HG03039 (cell line): ENCODE data around the gene SRSF5.

Source experiments
- ATAC-seq: cut with Tn5 transposase; IDR thresholded peaks from one replicate; pipeline ENCODE4 v1.9.1; 2021; ENCODE audit warnings: mild to moderate bottlenecking, moderate library complexity; ENCODE audit not compliant: unreplicated experiment

SRSF5 gene

GRCh38 chr14:69769623-69770022 is 2.7 kb downstream of the SRSF5 start:
- ATAC-seq: no peak

DNA sequence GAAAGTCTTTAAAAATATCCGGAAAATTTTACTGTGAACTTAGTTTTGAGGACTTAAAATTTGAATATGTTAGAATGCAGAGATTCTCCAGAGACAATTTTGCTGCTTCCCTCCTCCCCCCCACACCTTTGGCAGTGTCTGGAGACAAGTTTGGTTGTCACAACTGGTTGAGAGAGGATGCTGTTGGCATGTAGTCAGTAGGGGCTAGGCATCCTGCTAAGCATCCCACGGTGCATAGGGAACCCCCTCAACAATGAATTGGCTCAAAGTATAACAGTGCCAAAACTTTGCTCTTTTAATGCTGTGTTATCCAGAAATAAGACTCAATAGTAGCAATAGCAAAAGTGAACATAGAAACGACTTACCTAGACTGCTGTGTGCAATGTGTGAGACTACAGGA is 3.6 kb downstream of the SRSF5 start:
- ATAC-seq: no peak

DNA sequence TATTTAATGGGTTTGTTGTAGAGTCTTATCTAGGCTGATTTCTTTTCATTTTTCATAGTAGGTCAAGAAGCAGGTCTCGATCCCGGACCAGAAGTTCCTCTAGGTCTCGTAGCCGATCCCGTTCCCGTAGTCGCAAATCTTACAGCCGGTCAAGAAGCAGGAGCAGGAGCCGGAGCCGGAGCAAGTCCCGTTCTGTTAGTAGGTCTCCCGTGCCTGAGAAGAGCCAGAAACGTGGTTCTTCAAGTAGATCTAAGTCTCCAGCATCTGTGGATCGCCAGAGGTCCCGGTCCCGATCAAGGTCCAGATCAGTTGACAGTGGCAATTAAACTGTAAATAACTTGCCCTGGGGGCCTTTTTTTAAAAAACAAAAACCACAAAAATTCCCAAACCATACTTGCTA is 4.2 kb downstream of the SRSF5 start:
- ATAC-seq: no peak

GRCh38 chr14:69772082-69773017 is 5.4 kb downstream of the SRSF5 start:
- no peak for ATAC-seq

DNA sequence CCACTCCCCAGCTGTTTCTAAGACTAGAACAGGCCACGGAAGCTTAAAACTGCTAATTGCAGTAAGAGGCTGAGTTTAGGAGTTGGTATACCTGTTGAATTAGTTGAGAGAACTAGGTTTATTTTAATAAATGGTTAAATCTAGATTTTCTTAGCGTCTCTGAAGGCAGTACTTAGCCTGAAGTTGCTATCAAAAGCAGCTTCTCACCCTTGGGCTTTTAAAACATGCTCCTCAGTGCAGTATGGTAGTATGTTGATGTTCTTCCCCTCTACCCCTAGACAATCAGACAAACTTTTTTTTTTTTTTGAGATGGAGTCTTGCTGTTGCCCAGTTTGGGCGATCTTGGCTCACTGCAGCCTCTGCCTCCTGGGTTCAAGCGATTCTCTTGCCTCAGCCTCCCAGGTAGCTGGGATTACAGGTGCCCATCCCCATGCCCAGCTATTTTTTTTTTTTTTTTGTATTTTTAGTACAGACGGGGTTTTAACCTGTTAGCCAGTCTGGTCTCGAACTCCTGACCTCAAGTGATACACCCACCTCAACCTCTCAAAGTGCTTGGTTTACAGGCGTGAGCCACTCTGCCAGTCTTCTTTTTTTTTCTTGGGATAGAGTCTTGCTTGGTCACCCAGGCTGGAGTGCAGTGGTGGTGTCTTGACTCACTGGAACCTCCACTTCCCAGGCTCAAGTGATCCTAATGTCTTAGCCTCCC is 6.8 kb downstream of the SRSF5 start:
- no peak for ATAC-seq

DNA sequence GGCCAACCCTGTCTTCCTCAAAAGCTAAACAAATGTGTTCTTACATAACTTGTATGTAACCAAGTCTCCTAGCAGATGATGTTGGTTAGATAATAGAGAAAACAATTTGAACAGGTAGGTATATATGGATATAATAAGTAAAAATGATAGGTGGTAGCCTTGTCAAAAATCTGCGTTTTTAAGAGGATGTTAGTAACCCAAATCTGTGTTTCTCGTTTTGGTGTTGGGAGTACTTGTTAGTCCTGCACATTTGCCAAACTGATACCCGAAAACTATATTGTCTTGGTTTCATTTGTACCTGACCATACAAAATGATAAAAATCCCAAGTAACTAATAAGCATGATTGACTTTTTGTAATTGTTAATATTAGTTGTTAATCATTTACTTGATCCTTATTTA is 8.1 kb downstream of the SRSF5 start:
- ATAC-seq: no peak

DNA sequence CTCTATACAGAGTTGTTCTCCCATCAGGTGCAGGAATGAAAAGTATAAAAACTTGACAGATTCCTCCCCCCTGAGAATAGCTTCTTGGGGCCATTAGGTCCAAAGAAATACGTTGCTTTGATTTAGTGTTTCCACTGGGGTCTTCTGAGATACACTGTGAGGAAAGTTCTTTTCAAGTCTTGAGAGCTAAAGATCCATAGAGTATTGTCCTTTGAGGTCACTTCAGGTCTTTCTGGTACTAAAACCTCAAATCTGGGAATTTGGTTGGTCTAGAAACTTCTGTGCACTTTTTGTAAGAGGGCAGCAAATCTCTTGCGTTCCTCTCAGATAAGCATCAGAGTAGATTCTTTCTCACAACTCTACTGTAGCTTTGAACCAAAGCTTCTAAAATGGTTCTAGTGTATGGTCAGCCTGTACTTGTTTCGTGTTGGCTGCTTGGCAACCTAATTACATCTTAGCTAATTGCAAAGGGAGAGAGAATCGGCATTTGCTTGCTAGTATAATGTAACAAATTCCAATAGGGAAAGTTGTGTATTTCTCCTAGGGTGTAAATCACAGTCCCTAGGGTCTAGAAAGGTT is 10.0 kb downstream of the SRSF5 start:
- ATAC-seq: no peak

- no peak for ATAC-seq
Measured at GRCh38 chr14:69779088-69779487, 12.1 kb downstream of the SRSF5 start.

DNA sequence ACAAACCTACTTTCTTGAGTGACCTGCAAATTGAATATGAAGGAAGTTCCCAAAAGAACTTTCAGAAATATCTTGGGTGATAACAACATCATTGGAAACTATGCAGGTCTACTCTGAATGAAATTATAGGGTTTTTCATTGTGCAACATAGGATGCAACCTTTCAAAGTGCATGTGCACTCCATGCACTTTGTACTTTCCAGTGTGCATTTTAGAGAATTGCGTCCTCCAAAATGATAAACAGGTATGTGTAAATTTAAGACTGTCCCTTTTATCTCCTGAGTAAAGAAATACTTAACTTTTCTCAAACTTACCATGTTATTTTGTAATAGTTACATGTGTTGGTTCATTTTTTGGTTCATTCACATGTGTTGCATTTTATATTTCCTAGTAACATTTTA is 13.2 kb downstream of the SRSF5 start:
- ATAC-seq: no peak

- no peak for ATAC-seq
Measured at GRCh38 chr14:69780952-69781351, 14.0 kb downstream of the SRSF5 start.

- no peak for ATAC-seq
Measured at GRCh38 chr14:69784942-69785341, 18.0 kb downstream of the SRSF5 start.

- ATAC-seq: no peak
Measured at GRCh38 chr14:69786603-69787002, 19.7 kb downstream of the SRSF5 start.

DNA sequence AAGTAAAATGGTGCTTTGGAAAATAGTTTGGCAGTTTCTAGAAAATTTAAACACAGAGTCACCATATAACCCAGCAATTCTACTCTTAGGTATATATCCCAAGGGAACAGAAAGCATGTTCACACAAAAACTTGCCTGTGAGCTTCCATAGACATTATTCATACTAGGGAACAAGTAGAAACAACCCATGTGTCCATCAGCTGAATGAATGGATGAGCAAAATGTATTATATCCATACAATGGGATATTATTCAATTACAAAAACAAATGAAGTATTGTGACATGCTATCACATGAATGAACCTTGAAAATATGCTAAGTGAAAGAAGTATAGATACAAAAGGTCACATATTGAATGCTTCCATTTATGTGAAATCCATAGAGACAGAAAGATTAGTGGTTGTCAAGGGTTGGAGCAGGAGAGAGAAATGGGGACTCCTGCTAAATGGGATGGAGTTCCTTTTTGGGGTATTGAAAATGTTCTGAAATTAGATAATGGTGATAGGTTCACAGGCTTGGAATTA is 22.2 kb downstream of the SRSF5 start:
- no peak for ATAC-seq

DNA sequence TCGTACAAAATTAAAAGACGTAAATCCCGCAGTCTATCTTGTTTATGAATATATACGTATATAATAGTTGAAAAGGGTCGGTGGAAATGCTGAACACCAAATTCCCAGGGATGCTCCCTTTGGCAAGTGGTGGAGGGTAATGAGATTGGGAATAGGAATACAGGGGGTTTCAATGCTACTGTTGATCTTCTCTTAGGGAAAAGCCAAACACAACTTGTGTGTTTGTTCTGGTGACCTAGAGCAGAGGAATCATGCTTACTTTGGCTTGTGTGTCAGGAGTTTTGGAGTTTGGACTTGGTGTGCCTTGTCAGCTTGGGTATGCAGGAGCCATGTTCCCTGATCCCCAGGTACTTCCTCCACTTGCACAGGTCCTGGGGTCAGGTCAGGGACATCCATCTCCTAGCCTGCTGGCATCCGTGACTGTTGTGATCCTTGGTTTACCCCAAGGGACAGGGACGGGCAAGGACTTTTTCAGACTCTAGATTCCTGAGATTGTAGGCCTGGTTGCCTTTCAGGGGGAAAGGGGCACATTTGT is 26.0 kb downstream of the SRSF5 start:
- no peak for ATAC-seq

DNA sequence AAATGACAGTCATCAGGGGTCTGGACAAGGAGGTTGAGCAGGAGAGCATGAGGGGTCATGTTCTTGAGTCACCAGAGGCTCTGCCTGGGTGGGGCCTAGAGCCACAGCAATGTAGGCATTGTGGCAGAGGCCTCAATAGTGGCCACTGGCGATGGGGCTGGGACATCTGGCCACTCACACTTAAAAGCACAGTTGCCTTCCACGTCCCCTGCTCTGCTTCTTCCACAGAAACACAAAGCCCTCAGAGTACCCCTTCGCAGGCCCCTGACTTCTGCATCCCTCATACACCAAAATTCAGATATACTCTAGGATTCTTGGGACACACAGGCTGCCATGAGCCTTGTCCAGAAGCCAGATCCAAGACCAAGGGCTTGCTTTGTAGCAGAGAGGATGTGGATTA is 27.8 kb downstream of the SRSF5 start:
- ATAC-seq: no peak

GRCh38 chr14:69795691-69796090 is 28.7 kb downstream of the SRSF5 start:
- ATAC-seq: no peak

- no peak for ATAC-seq
Measured at GRCh38 chr14:69796797-69797500, 30.0 kb downstream of the SRSF5 start, which contains the start of gene SLC10A1. Gene SLC10A1, minus strand, starts transcription at chr14:69797241. Its CDS starts 86 bp downstream, at chr14:69797155.

- no peak for ATAC-seq
Measured at GRCh38 chr14:69797573-69798338, 30.8 kb downstream of the SRSF5 start.

- ATAC-seq: no peak
Measured at GRCh38 chr14:69798339-69798735, 31.4 kb downstream of the SRSF5 start.

DNA sequence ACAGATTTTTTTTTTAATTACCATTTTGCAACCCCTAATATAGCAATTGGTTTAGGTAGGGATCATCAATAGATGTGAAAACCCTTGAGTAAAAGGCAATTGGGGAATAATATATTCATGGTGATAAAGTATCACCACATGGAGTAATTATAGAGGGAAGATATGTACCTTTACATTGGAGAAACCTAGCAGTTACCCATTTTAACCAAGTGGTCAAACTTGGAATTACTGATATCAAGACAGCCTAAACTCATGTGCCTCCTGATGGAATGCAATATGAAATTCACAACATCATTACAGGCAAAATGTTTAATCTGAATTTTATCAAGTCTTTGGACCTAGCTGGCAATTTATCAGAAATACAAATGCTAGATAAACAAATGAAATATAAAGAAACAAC is 36.8 kb downstream of the SRSF5 start:
- no peak for ATAC-seq
